Breast epithelium (tissue), 3 donors: ENCODE measurements around the gene CHFR.

Source experiments
- CTCF ChIP-seq, 3 donors: fragments of 450-650 bp; IDR thresholded peaks; one replicate each; pipeline ENCODE4 v1.5.1; 2016 to 2017; ENCODE audit warnings: antibody characterized with exemption in 3 of 3, mild to moderate bottlenecking in 3 of 3, moderate library complexity in 3 of 3
- POLR2A ChIP-seq: fragments of 450-650 bp; IDR thresholded peaks from one replicate; pipeline ENCODE4 v1.6.1; 2016; ENCODE audit warnings: antibody characterized with exemption, mild to moderate bottlenecking, moderate library complexity
- POLR2AphosphoS5 ChIP-seq, 3 donors: sonication (generic); formaldehyde crosslinking; IDR thresholded peaks; one replicate each; pipeline ENCODE4 v1.6.1; 2017; ENCODE audit warnings: antibody characterized with exemption in 3 of 3

DNA sequence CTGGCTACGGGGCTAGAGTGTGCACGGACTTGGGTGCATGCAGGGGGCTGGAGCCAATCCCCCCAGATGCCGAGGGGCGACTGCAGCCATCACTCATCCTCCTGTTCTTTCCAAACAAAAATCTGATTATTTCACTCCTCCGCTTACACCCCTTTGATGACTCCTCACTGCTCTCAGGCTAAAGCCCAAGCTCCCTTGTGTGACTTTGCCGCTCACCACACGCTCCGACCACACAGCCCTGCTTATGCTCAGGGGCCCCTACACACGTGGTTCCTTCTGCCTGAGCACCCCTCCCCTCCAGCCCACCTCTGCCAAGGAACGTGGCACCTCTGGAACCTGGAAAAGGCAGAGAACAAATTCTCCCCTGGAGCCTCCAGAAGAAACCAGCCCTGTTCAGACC, 13.7 kb downstream of the CHFR start:
- TF ChIP-seq POLR2A: no peak
- TF ChIP-seq POLR2AphosphoS5 (IDR thresholded peaks at IDR 0.05): no peak
- TF ChIP-seq CTCF (IDR thresholded peaks at IDR 0.05): no peak
